SH-SY5Y (cell line): ENCODE measurements around the gene HTR2A.

Experiments used
- GATA2 ChIP-seq: IDR thresholded peaks from 2 replicates; pipeline ENCODE4 v1.6.1; 2011; ENCODE audit warnings: mild to moderate bottlenecking, low read depth, low read length
- GATA3 ChIP-seq: IDR thresholded peaks from 2 replicates; pipeline ENCODE4 v1.6.1; 2011; ENCODE audit warnings: low read depth, mild to moderate bottlenecking, low read length, moderate library complexity

DNA sequence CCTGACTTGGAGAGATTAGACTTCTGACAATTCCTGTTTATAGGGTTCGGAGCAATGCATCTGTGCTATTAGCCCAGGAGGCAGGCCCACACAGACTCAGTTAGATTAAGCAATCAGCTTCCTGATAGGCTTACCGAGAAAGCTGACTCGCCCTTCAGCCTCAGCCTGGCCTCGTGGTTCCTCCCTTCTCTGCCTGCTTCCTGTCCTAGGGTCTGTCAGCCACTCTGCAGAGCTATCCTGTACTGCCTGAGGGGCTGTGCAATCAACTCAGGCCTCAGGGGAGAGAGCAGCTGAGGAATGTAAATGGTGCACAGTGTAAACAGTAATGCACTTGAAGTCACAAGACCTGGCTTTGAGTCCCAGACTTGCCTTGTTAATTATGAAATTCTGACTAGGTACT is 30.7 kb downstream of the HTR2A start:
- TF ChIP-seq GATA2 (no peak), GATA3 (no peak)
